Brain microvascular endothelial cell (primary cell): ENCODE data around the gene SPSB1.

Experiments
- DNase-seq: peaks from one replicate; pipeline ENCODE4 v3.0.0-alpha.2; 2020
- H3K27ac ChIP-seq: fragments of 250-450 bp; sonication (Bioruptor Pico); 2 replicates; pipeline ENCODE4 v1.5.1; 2020; ENCODE audit warnings: mild to moderate bottlenecking, moderate library complexity
- H3K27me3 ChIP-seq: fragments of 250-450 bp; sonication (Bioruptor Pico); replicated peaks from 2 replicates; pipeline ENCODE4 v1.5.1; 2020; ENCODE audit warnings: mild to moderate bottlenecking
- H3K36me3 ChIP-seq: fragments of 250-450 bp; sonication (Bioruptor Pico); replicated peaks from 2 replicates; pipeline ENCODE4 v1.5.1; 2020; ENCODE audit warnings: mild to moderate bottlenecking
- H3K4me3 ChIP-seq: 2 replicates; pipeline ENCODE4 v1.5.1; 2011; ENCODE audit warnings: low read depth, mild to moderate bottlenecking, control low read depth, low read length, moderate library complexity
- in situ Hi-C: cut with HindIII; loops from 2 replicates; pipeline ENCODE4 v1.10.0; 2017; ENCODE audit warnings: low sequenced_read_pairs, low pct_ligation_motif_present
- TF ChIP-seq, protein P1 (sequence below): IDR thresholded peaks from 2 replicates; pipeline ENCODE4 v1.5.1; 2011; ENCODE audit warnings: low read depth, mild to moderate bottlenecking, moderate library complexity, low read length, control low read depth, inconsistent platforms; ENCODE audit errors: missing control alignments

SPSB1 gene

DNA sequence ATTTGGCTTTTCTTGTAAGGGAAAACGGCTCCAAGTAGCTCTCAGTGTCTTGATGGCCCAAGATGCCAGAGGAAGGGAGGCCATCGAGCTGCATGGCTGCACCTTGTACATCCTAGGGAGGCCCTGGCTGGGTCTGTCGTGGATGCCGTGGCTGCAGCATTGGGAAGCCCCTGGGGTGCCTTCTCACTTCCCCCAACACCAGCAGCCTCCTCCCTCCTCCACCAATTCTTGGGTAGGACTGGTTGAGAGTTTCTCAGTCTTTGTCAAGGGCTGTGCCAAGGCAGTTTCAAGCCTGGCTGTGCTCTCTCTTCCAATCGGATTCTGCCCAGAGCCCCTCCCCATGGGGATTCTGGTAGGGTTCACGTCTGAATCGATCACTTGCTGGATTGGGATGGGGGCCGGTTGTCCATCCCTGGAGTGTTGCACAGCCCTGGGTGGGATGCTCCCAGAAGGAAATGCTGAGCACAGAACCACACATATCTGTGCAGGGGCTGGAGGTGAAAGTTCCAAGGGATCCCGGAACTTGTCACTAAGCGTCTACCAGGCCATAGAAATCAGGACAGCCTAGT lies 14.0 kb upstream of the SPSB1 start:
- H3K4me3 ChIP-seq, result no peak overlapping the region
- no peaks in the 10 kb centered on the region for H3K27me3 ChIP-seq
- no peaks in the 10 kb centered on the region for H3K36me3 ChIP-seq
- TF ChIP-seq, protein P1, sequence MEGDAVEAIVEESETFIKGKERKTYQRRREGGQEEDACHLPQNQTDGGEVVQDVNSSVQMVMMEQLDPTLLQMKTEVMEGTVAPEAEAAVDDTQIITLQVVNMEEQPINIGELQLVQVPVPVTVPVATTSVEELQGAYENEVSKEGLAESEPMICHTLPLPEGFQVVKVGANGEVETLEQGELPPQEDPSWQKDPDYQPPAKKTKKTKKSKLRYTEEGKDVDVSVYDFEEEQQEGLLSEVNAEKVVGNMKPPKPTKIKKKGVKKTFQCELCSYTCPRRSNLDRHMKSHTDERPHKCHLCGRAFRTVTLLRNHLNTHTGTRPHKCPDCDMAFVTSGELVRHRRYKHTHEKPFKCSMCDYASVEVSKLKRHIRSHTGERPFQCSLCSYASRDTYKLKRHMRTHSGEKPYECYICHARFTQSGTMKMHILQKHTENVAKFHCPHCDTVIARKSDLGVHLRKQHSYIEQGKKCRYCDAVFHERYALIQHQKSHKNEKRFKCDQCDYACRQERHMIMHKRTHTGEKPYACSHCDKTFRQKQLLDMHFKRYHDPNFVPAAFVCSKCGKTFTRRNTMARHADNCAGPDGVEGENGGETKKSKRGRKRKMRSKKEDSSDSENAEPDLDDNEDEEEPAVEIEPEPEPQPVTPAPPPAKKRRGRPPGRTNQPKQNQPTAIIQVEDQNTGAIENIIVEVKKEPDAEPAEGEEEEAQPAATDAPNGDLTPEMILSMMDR, result no peak
- in situ Hi-C loops, result no loop called here
- DNase-seq, result no peak
- H3K27ac ChIP-seq, result no peak overlapping the region

DNA sequence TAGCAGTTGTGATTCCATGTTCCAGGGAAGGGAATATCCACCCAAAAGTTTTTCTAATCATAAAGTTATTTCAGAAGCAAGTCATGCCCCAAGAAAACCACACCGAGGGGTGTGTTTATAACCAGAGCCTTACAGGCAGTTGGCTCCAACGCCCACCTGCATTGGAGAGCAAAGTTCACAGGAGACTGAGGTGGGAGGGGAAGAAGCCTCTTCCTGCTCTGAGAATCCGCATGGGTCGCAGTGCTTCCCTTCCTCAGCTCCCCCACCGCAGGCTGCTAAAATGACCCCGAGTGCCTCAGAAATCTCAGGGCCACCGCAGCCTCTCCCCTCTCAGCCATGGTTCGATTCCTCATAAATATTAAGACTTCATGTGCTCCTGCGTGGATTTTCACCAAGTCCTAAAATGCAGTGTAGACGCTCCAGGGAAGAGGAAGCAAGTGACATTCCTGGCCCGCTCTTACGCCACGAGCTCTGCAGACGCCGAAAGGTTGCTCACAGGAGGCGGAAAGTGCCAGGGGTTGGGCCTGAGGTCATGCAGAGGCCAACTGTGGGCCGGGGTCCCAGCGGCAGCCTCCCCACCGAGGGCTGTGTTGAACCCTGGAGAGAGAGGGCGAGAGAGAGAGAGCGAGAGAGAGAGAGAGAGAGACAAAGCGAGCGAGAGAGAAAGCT lies 13.4 kb upstream of the SPSB1 start:
- no peak overlapping the region for H3K27ac ChIP-seq
- no peaks in the 10 kb centered on the region for H3K36me3 ChIP-seq
- no peaks in the 10 kb centered on the region for H3K27me3 ChIP-seq
- H3K4me3 ChIP-seq, result no peak overlapping the region
- TF ChIP-seq, protein P1, result no peak
- DNase-seq, result no peak
- in situ Hi-C loops, result no loop called here

DNA sequence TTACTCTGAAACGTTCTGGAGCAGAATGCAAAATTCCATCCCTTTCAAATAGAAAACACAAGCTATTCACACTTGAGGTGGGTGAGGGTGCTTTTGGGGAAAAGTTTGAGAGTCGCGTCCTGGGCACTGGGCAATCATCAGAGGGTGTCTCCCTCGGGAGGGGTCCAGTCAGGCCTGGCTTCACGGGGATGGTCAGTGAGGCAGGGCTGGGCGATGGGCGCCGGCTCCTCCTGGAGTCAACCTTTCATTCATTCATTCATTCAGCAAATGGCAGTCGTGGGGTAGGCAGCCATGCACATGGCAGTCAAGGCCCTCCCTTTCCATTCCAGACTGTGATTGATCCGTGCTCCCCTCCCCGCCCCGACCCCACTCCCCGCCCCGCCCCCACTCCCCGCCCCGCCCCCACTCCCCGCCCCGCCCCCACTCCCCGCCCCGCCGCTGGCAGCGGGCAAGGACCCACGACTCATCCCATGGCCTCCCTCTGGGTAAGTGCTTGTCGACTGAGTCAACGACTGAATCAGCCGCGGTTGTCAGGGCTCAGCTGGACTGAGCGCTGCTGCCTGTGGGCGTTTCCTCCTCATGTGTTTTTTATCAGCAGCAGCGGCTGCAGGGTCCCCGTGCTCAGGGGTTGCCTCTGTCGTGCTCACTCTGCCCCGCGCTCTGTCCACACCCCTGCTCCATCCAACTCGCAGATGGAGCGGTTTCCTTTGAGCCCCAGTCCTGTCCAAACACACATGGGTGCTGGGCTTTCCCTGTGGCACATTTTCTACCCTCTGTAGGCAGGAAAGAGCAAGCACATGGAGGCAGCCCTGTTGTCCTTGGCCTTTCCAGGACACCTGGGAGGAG lies 12.5 kb upstream of the SPSB1 start:
- H3K4me3 ChIP-seq, result no peak overlapping the region
- in situ Hi-C loops, result no loop called here

DNA sequence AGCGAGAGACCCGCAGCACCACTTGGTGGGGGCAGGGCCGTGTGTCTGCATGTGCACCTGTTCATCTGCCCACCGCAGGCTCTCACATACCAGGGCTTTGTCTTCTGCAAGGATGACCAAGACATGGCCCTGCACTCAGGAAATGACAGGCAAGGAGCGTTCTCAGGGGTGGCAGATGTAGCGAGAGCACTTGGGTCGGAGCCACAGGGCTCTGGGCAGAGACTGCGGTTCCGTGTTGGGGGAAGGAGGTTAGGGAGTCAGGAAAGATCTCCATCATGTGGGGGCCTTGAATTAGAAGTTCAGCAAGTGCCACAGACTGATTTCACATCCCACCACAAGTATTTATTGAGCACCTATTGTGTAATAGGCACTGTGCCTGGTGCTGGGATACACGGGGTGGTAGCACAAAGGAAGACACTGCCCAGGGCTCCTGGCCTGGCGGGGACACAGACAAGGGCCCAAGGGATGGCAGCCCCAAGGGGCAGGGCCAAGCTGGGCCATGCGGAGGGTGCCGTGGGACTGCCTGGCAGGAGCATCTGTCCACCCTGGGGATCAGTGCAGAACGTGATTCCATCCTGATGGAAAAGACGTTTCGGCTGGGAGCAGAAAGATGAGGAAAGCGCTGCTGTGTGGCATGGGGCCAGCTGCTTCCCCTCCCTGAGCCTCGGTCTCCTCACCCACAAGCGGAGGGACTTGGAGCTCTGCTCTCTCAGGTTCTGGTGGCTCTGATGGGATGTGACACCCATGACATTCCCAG lies 11.4 kb upstream of the SPSB1 start:
- no peaks in the 10 kb centered on the region for H3K36me3 ChIP-seq
- H3K27ac ChIP-seq, result peak overlapping the region; percentile 52
- no peaks in the 10 kb centered on the region for H3K27me3 ChIP-seq
- no peak for DNase-seq
- in situ Hi-C loops, result no loop called here
- TF ChIP-seq, protein P1, result no peak
- no peak overlapping the region for H3K4me3 ChIP-seq

More for the DNA sequence above, 12.5 kb upstream of the SPSB1 start:
- TF ChIP-seq, protein P1, result no peak
- peak; percentile 92 for DNase-seq
- Histone ChIP-seq H3K27me3 (no peaks in the 10 kb centered on the region), H3K27ac (peak overlapping the region; percentile 52), H3K36me3 (no peaks in the 10 kb centered on the region)

DNA sequence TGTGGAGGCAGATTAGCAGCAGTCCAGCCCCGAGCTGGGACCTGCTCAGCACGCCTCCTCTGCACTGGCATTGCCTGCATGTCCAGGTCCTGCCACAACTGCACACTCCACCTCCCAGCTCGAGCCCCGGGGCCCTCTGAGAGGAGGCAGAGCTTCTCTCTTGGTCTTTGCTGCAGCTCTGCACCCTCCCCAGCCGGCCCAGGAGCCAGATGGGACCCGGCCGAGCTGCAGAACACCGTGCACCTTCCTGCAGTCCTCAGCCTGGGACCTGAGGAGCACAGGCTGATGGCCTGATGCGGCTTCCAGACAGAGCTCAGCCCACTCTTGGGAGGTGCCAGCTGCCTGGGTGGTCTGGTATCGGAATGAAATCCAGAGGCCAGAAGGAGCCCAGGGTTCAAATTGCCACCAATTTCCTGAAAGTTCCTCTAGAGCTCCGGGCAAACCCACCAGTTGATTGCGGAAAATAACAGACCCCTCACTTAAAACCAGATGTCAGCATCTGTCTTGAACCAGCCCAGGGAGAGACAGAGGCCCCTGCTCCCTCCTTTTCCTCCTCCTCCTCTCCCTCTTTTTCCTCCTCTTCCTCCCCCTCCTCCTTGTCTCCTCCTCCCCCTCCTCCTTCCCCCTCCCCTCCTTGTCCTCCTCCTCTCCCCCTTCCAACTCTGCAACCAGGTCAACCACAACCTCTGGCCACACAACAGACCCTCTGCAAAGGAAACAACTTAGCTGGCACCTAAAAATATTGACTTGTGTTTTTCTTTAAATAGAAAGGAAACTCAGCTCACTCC lies 10.6 kb upstream of the SPSB1 start:
- Histone ChIP-seq H3K4me3 (no peak overlapping the region), H3K27ac (no peak overlapping the region), H3K27me3 (no peaks in the 10 kb centered on the region), H3K36me3 (no peaks in the 10 kb centered on the region)
- DNase-seq, result no peak
- in situ Hi-C loops, result no loop called here
- TF ChIP-seq, protein P1, result no peak
